Measurements from ENCODE around the gene AMOTL1. TPM values are rescaled to one million over a fixed set of nuclear protein-coding genes. Genes with fewer than 3 reads are reported as not detected.

The AMOTL1 gene
- total and polyA plus RNA-seq, 7 donors: 0.69 to 161 (median 96.3) TPM

- TF ChIP-seq EP300 (IDR thresholded peaks at IDR 0.05) (no peak), POLR2AphosphoS5 (IDR thresholded peaks at IDR 0.05) (no peak), CTCF (IDR thresholded peaks at IDR 0.05) (no peak), POLR2A (IDR thresholded peaks at IDR 0.05) (no peak)
- peak overlapping the region; percentile 11 to 79 (median 48) for H3K27ac ChIP-seq
- no peak for DNase-seq
- H3K4me3 ChIP-seq: no peak overlapping the region
- intact Hi-C loops (cut with DNase I): no loop called here
- WGBS, 2 donors: 68% methylated on average over 10 of the region's 10 CpGs
- H3K4me1 ChIP-seq: peaks cover 0 to 42% (median 28%) of the 10 kb centered on the region in 4 donors
- H3K9me3 ChIP-seq: no peaks in the 10 kb centered on the region
- no peaks in the 10 kb centered on the region for H3K36me3 ChIP-seq
- no peaks in the 10 kb centered on the region for H3K27me3 ChIP-seq
Measured at GRCh38 chr11:94750319-94751217, 17.6 kb upstream of the AMOTL1 start.

- no peaks in the 10 kb centered on the region for H3K9me3 ChIP-seq
- intact Hi-C loops (cut with DNase I): no loop called here
- no peak for TF ChIP-seq POLR2A (IDR thresholded peaks at IDR 0.05)
- no peak for TF ChIP-seq EP300 (IDR thresholded peaks at IDR 0.05)
- no peak for TF ChIP-seq CTCF (IDR thresholded peaks at IDR 0.05)
- TF ChIP-seq POLR2AphosphoS5 (IDR thresholded peaks at IDR 0.05): no peak
- no peaks in the 10 kb centered on the region for H3K36me3 ChIP-seq
- 86 to 87% methylated on average over 5 of the region's 5 CpGs for WGBS, 2 donors
- peak overlapping the region in 3 of 4 donors; percentile 27 to 79 (median 70) for H3K27ac ChIP-seq
- DNase-seq: no peak
- H3K27me3 ChIP-seq: no peaks in the 10 kb centered on the region
- H3K4me3 ChIP-seq: no peak overlapping the region
- H3K4me1 ChIP-seq: peaks cover 0 to 42% (median 28%) of the 10 kb centered on the region in 4 donors
Measured at GRCh38 chr11:94751218-94751609, 16.9 kb upstream of the AMOTL1 start.

GRCh38 chr11:94751786-94752185 is 16.4 kb upstream of the AMOTL1 start:
- 65 to 79% methylated on average over 5 of the region's 5 CpGs for WGBS, 2 donors
- H3K4me1 ChIP-seq: peaks cover 0 to 42% (median 28%) of the 10 kb centered on the region in 4 donors
- TF ChIP-seq POLR2A (IDR thresholded peaks at IDR 0.05) (no peak), EP300 (IDR thresholded peaks at IDR 0.05) (no peak), POLR2AphosphoS5 (IDR thresholded peaks at IDR 0.05) (no peak), CTCF (IDR thresholded peaks at IDR 0.05) (no peak)
- H3K27ac ChIP-seq: peak overlapping the region; percentile 62 to 79 (median 70)
- no peaks in the 10 kb centered on the region for H3K9me3 ChIP-seq
- no peaks in the 10 kb centered on the region for H3K36me3 ChIP-seq
- intact Hi-C loops (cut with DNase I): no loop called here
- no peaks in the 10 kb centered on the region for H3K27me3 ChIP-seq
- DNase-seq: no peak
- H3K4me3 ChIP-seq: no peak overlapping the region

- DNase-seq: no peak
- H3K9me3 ChIP-seq: no peaks in the 10 kb centered on the region
- intact Hi-C loops (cut with DNase I): no loop called here
- 51 to 75% methylated on average over 1 of the region's 1 CpG for WGBS, 2 donors
- H3K36me3 ChIP-seq: no peaks in the 10 kb centered on the region
- H3K27ac ChIP-seq: peak overlapping the region in 1 of 4 donors; percentile 79
- H3K4me1 ChIP-seq: peaks cover 0 to 36% (median 28%) of the 10 kb centered on the region in 4 donors
- H3K4me3 ChIP-seq: no peak overlapping the region
- no peaks in the 10 kb centered on the region for H3K27me3 ChIP-seq
- no peak for TF ChIP-seq EP300 (IDR thresholded peaks at IDR 0.05)
- no peak for TF ChIP-seq POLR2AphosphoS5 (IDR thresholded peaks at IDR 0.05)
- TF ChIP-seq POLR2A (IDR thresholded peaks at IDR 0.05): no peak
- no peak for TF ChIP-seq CTCF (IDR thresholded peaks at IDR 0.05)
Measured at GRCh38 chr11:94753630-94754029, 14.5 kb upstream of the AMOTL1 start.

Measured in sigmoid colon (tissue), 7 donors.